Hematopoietic multipotent progenitor cell treated with erythropoietin and hydrocortisone succinate and interleukin-3 and kit ligand, for 15 days (in vitro differentiated cells): Measurements from ENCODE around the gene NARS2.
"Not testable (repeated sequence)": the region's sequence is repeated elsewhere in the genome, so short reads cannot be mapped to it uniquely, and the experiment has no call there.

Experiments used
- DNase-seq: peaks from one replicate; pipeline ENCODE4 v3.0.0-alpha.2; 2015; ENCODE audit warnings: low spot score

The NARS2 gene

DNA sequence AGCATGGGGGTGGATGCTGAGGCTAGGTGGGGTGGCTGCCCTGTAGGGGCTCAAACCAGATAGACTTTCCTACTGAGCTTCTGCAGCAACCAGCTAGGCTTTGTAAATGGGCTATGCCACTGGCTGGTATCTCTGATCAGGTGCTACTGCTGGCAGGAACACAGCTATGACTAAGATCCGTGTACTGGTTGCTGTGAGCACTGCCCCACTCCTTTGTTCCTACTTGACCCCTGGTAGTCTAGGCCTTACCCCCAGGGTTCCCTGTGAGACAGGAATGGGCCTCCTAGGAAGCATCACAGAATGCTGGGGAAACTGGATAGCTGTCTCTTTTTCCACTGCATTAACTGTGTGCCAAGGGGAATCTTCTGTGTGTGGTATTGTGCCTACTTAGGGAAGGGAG is 98.6 kb downstream of the NARS2 start:
- no peak for DNase-seq

DNA sequence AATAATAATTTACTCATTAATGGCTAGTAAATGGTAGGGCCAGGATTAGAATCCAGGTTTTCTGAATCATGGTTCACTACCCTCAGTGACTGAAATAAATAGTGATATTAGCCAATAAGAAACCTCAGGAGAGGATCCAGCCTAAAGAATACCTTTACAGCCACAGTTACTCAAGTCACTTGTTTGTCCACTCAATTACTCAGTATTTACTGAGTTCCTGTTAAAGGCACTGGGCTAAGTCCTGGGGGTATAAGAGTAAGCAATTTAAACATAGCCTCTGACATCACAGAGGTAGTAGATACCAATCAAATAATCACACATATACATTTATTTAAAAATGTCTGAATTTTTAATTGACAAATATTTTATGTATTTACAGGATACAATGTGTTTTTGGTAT is 100.2 kb downstream of the NARS2 start:
- DNase-seq, result no peak

DNA sequence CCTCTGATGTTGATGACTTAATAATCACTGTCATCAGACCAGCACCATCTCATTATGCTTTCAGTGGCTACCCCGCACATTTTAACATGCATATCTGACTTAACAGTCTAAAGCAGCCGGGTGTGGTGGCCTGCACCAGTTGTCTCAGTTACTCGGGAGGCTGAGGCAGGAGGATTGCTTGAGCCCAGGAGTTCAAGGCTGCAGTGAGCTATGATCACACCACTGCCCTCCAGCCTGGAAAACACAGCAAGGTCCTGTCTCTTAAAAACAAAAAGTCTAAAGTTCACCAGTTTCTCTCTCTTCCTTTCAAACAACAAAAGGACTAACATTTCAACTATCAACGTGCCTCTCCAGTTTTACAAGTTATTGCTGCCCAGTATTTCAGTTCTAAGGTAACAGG is 101.8 kb downstream of the NARS2 start:
- no peak for DNase-seq

DNA sequence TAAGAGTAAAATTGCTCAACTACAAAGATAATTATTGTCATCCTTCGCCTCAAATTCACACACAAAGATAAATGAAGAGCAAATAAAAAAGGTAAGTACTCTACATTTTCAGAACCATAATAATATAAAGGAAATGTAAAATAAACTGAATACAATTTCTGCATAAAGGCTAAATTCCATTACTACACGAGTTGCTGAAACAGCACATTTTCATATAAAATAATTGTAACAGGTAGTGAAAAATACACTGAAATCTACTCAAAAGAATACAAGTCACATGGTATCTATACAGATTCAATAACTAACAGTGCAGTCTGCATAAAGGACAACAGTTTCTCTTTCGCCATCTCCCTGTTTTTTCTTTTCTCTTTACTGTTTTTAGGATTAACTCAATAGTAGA is 102.3 kb downstream of the NARS2 start:
- no peak for DNase-seq

DNA sequence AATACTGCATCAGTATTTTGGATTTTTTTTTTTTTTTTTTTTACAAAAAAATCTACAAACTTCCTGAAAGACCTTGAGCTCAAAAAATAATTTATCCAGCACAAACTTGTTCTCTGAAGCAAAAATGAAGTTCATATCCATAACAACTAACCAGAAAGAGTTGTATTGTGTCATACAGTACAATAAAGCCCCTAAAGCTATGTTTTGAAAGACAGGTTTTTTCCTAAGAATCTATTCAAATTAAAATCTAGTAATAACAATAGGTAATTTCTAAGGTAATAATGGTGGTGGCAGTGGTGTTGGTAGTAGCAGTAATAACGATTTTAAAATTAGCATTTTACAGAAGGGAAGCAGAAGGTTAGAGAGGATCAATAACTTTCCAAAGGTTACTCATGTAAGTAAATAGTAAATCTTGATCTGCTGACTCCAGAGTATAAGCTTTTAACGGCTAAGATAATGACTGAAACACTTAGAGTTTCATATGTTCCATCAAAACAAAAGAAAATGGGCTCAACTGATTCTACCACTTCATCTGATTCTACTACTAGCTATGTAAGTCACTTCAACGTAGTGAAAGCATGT is 103.7 kb downstream of the NARS2 start:
- no peak for DNase-seq

DNA sequence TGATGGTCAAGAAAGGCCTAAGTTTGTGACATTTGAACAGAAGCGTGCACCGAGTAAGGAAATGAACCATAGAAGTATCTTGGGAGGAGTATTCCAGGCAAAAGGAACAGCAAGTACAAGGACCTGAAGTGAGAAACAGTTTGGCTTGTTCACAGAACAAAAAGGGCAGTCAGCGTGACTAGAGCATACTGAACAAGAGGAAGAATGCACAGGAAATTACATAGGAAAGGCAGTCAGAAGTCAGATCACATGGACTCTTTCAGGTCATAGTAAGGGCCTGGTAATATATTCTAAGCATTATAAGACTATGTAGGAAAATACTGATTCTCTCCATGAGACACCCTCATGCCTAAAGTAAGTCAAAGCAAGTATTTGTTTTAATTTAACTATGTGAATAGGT is 104.8 kb downstream of the NARS2 start:
- DNase-seq, result no peak

DNA sequence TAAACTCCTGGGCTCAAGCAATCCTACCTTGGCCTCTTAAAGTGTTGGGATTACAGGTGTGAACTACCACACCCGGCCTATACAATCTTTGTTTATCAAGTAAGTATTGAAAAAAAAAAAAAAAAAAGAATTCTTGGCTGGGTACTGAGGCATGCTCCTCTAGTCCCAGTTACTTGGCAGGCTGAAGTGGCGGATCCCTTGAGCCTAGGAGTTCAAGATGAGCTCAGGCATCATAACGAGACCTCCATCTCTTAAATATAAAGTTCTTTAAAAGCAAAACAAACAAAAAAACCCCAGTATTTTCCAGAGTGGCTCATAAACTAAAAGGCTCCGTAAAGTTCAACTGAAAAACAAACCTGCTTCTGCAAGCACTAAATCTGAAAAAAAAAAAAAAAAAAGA is 106.7 kb downstream of the NARS2 start:
- no peak for DNase-seq

DNA sequence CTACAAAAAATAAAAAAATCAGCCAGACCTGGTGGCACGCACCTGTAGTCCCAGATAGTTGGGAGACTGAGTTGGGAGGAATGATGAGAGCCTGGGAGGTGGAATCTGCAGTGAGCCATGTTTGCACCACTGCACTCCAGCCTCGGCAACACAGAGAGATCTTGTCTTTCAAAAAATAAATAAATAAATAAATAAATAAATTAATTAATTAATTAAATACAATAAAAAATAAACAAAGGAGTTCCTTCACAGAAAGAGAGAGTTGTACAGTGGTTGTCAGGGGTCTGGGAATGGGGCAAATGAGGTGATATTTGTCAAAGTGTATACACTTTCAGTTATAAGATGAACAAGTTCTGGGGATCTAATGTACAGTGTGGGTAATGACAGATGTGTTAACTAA is 107.3 kb downstream of the NARS2 start:
- DNase-seq, result no peak

DNA sequence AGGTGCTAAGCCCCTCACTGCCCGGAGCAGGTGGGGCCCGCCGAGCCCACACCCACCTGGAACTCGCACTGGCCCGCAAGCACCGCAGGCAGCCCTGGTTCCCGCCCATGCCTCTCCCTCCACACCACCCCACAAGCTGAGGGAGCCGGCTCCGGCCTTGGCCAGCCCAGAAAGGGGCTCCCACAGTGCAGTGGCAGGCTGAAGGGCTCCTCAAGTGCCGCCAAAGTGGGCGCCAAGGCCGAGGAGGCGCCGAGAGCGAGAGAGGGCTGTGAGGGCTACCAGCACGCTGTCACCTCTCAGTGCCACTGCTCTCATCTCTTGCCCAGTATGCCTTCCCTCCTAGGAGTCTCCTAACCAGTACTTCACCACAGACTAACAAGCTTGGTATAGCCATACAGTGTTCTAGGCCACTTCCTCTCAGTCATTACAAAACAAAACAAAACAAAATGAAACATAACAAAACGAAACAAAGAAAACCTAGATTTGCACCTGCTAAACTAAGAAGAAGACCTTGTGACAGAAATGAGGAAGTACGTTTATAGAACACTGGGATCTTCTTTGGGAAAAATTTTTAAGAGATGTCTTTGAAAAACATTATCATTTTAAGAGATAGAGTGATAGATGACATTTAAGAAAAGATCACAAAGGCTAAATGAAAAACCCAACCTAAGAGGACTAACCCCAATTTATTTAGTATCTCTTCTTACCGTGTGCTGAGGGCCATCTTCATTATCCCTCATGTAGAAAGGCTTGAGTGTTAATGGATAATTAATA is 109.3 kb downstream of the NARS2 start:
- no peak for DNase-seq

DNA sequence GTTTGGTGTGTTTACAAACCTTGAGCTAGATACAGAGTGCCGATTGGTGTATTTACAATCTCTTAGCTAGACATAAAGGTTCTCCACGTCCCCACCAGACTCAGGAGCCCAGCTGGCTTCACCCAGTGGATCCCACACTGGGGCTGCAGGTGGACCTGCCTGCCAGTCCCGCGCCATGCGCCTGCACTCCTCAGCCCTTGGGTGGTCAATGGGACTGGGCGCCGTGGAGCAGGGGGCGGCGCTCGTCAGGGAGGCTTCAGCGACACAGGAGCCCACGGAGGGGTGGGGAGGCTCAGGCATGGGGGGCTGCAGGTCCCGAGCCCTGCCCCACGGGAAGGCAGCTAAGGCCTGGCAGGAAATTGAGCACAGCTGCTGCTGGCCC is 109.9 kb downstream of the NARS2 start:
- not testable (repeated sequence) for DNase-seq

DNA sequence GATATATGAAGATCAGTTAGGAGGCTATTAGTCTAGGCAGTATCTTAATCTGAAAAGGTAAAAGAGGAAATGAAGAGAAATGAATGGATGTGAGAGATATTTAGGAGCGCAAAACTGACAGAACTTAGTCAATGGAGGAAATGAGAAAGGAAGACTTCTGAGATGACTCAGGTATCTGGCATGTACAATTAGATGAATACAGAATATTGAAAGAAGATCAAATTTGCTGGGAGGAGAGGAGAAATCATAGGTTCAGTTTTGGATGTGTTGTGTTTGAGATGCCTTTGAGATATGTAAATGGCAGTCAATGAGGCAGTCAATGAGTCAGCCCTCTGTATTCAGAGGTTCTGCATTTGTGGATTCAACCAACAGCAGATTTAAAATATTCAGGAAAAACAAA is 114.2 kb downstream of the NARS2 start:
- no peak for DNase-seq

DNA sequence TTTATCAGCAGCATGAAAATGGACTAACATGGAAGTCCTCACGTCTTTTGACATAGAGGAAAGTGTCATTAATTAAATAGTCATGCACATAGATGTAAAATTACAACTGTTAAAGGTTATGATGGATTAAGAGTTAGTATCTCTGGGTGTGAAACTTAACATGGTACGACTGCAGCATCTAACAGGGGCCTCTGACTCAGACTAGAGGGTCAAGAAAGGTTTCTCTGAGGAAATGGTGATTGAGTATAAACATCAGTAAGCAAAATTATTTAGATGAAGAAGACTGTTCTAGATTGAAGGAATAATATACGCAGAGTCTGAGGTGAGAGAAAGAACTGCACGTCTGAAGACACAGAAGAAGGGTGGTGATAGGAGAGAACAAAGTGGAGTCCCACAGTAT is 114.9 kb downstream of the NARS2 start:
- no peak for DNase-seq

DNA sequence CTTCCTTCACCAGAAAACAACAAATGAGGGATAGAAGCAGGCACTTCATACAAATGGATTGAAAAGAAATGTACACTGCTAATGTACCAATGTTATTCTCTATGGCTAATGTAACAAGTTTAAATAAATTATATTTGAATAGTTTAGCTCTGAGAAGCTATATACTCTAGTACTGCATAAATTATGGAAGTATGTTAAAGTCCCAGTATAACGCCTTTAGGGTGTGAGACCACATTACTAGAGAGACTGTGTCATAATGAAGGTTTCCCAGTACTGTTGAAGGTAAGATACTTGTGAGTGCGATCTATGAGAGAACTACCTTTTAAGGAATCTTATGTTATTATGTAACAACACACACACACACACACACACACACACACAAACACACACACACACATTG is 117.2 kb downstream of the NARS2 start:
- DNase-seq, result no peak

DNA sequence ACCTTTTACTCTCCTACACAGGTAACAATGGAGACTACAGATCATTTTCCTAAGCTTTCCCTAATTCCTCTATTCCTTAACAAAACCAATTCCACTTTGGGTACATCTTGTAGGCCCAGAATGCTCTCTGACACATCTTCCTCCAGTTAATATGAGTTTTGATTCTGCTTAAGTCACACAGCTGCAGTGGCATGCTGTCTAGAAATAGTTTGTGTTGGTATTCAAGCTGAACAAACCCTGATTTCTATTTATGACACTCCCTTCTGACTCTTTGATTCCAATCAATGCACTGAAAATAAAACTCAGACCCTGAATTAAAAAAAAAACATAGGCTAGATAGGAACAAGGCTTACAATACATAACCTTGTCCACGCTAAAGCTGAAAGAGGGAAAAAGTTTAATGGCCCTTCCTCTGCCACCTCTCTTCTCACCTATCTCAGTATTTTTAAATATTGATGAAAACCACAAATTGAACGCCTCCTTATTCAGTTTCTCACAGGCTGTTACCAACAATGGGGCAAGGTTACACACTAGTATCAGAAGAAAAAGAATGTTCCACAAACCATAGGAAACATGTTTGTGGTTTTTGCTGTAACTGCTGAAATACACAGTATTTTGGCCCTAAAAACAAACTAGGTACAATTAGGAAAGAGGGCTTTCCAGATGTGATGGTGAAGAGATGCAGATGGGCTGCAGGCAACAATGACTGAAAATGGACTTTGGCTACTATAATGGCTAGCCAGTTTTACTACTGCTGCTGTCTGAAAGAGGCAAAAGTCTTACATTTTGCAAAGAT is 121.3 kb downstream of the NARS2 start:
- no peak for DNase-seq

DNA sequence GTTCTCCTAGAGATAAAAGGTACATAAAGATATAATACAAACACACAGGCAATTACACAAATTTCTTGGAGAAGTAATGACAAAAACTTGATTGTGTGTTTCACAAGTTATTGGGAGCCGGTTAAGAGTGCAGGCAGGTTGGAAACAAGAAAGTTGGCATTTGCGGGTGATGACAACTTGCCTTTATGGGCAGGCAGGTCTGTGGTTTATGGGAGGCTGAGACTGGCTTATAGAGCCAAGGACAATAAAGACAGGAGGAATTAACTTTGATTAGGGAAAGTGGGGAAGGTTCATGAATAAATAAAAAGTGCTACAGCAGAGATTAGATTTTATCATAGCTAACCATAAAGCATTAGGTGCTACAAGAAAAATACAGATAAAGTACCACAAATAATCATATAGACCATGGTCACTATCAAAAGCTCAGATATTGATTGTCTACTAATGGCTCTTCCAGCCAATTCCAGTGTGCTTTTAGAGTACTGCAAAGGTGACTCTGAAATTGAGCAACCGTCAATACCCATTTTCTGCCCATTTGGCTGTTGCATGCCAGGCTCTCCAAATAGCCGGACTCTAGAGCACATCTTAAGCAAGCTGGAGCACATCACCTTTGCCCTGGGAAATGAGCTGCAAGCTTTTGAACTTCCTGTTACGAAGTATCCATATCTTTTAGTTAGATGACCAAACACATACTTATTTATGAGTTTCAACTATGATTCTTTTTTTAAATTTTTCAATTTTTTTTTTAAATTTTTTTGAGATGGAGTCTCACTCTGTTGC is 123.1 kb downstream of the NARS2 start:
- DNase-seq, result no peak

DNA sequence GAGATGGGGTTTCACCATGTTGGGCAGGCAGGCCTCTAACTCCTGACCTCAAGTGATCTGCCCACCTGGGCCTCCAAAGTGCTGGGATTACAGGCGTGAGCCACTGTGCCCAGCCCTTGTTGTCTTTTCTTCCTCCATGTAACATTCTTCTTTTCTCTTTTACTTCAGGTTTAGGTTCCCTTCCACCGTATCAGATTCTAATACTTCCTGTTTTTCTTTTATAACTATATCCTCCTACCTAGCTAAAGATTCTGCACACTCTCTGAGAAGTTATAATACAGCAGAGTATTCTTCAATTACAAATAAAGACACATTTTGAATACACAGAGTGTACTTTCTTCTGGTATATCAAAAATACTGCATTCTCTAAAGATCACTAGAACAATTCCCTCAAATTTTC is 123.8 kb downstream of the NARS2 start:
- no peak for DNase-seq

DNA sequence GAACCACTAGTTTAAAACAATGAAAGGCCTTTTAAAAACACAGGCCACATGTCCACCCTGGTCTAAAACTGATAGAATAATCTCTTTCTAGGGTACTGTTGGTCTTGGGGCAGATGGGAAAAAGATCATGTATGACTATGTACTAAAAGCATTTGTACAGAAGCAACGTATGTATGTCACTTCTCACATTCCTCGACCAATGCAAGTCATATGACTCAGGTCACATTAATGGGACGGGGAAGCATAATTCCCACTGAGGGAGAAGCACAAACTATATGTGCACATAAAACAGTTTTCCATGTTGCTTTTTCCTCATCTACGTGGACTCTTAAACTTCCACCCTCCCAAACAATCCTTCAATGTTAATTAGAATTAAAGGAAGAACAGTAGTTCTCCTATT is 124.8 kb downstream of the NARS2 start:
- no peak for DNase-seq

DNA sequence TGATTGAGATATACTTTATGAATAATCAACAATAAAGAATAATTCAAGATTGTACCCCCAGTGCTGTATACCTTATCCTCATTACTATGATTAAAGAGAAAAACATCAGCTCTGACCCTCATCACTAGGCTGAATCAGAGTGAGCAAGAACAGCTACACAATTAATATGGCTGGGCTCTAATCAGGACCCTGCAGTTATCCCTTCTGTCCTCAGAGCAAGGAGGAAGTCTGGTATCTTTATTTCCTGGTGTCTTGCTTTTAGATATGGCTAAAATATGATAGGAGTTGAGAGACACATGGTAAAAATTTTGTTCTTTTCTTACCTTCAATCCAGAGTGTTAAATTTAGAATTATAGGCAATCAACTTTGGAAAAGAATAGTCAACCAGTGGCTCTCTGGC is 128.5 kb downstream of the NARS2 start:
- DNase-seq, result no peak

DNA sequence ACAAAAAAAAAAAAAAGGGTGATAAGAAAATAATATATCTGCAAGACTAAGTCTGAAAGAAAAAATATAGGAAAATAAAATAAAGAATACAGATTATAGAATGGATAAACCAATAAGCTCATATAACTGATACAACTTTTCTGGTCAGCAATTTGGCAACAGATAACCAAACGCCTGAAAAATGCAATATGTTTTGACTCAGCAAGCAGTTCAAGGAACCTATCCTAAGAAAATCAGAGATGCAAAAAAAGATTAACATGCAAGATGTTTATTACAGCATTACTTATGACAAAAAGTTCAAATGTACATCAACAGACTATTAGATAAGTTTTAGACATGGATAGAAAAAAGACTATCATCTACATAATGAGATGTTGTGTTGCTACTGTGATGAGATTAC is 129.9 kb downstream of the NARS2 start:
- no peak for DNase-seq

DNA sequence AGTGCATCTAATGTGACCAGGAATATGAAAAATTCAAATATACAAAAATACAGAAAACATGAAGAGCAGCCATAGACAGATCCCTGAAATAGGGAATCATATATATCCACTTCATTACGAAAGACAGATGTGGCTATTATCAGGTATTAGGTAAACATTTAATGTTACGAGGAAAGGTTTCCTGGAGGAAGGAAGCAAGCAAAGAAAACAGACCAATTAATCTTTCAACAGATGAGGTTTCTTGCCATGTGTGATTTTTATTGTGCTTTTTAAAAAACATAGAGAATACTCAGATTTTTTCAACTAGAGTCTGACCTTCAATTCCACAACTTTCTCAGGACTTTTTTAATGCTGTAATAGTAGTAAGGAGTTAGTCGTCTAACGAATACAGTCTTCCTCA is 132.7 kb downstream of the NARS2 start:
- DNase-seq, result no peak

DNA sequence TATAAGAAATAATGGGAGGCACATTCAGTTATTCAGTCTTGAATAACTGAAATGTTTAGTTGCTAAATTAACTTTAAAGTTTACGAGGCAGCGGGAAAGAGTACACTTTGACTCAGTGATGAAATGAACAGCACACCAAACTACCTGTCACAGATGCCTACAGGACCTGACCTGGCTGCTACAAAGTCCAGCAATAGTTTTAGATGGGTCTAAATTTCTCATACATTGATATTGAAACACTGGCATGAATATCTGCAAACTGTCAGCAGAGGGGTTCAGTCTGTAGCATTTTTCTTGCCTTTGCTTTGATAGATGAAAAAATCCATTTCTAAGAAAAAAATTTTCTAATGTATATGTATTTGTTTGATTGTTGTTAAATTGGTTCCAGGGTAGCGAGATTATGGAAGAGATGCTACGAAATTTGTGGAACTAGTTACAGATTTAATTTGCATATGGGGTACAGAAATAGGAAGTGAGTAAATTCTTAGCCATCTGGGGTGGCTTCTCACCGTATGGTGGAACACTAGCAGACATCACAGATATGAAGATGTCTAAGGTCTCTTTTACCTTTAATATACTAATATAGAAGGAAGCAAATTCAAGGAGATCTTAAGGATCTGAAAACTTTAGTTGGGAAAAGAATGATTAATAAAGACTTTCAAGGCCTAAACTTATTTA is 136.2 kb downstream of the NARS2 start:
- DNase-seq, result no peak

DNA sequence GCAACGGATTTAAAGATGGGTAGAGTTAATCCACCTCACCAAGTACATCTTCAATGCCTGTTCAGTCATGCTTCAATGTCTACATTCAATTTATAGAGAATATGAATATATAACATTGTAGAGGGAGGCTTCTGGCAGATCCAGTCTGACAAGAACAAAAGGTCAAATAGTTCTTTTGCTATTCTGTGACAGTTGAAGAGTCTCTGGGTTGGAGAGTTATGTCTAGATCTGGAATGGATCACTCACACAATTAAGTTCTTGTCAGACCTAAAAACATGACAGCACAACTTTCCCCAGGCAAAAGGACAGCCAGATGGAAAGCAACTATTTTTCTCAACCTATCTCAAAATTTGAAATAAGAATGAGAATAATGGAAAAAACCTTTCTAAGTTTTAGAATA is 141.7 kb downstream of the NARS2 start:
- no peak for DNase-seq
